ENCODE data around the gene PHLDA1.

DNA sequence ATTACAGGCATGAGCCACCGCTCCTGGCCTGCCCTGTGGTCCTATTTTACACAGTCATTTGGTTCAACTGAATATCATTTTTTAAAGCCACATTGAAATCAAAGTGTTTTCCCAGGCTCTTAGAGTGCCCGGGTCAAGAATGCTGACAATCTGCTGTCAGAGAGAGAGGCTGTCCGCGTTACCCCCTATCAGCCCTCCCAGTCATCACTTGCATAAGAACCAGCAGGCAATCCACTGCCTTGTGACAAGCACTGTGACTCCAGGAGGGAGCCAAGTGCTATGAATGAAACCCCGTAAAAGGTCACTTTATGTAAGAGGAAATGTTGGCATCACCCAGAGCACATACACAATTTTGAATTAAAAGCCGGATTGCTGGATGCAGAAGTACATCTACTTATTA, 13.5 kb downstream of the PHLDA1 start:
- TF ChIP-seq, protein P1, sequence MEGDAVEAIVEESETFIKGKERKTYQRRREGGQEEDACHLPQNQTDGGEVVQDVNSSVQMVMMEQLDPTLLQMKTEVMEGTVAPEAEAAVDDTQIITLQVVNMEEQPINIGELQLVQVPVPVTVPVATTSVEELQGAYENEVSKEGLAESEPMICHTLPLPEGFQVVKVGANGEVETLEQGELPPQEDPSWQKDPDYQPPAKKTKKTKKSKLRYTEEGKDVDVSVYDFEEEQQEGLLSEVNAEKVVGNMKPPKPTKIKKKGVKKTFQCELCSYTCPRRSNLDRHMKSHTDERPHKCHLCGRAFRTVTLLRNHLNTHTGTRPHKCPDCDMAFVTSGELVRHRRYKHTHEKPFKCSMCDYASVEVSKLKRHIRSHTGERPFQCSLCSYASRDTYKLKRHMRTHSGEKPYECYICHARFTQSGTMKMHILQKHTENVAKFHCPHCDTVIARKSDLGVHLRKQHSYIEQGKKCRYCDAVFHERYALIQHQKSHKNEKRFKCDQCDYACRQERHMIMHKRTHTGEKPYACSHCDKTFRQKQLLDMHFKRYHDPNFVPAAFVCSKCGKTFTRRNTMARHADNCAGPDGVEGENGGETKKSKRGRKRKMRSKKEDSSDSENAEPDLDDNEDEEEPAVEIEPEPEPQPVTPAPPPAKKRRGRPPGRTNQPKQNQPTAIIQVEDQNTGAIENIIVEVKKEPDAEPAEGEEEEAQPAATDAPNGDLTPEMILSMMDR (IDR thresholded peaks at IDR 0.05): no peak
- no peak for TF ChIP-seq POLR2A (IDR thresholded peaks at IDR 0.05)
- no peak for TF ChIP-seq EP300 (IDR thresholded peaks at IDR 0.05)
